SU-DHL-6 (cell line): Measurements from ENCODE around the gene ARHGAP28.

ENCODE experiments used
- EZH2phosphoT487 ChIP-seq: fragments of 200-600 bp; sonication (generic), shearing (Covaris generic); conservative IDR thresholded peaks from 2 replicates; pipeline ENCODE4 v1.6.1; 2018; ENCODE audit warnings: mild to moderate bottlenecking, antibody characterized with exemption, low read length, moderate library complexity, mixed read lengths
- TF ChIP-seq, protein P1 (sequence below): fragments of 200-600 bp; sonication (generic); IDR thresholded peaks from one replicate; pipeline ENCODE4 v1.5.1; 2017; ENCODE audit warnings: antibody characterized with exemption, mild to moderate bottlenecking, low read length, moderate library complexity; ENCODE audit not compliant: insufficient read depth, poor library complexity, severe bottlenecking

DNA sequence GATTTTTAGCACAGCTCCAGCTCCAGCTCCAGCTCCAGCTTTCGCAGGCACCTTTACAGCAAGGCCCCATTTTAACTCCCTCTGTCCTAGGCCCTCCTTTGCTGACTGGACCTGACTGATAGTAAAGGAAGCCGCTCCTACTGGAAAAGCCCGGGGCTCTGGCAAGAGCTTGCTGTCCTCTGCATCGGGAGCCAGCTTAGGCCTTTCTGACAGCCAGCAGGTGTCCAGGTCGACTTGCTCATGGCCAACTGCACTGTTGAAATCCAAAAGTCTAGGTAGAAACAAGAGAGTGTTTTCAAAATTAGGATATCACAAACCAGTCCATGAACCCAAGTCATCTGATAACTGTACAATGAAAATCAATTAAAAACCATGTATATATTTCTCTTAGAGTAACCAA is 227.0 kb downstream of the ARHGAP28 start:
- TF ChIP-seq, protein P1, sequence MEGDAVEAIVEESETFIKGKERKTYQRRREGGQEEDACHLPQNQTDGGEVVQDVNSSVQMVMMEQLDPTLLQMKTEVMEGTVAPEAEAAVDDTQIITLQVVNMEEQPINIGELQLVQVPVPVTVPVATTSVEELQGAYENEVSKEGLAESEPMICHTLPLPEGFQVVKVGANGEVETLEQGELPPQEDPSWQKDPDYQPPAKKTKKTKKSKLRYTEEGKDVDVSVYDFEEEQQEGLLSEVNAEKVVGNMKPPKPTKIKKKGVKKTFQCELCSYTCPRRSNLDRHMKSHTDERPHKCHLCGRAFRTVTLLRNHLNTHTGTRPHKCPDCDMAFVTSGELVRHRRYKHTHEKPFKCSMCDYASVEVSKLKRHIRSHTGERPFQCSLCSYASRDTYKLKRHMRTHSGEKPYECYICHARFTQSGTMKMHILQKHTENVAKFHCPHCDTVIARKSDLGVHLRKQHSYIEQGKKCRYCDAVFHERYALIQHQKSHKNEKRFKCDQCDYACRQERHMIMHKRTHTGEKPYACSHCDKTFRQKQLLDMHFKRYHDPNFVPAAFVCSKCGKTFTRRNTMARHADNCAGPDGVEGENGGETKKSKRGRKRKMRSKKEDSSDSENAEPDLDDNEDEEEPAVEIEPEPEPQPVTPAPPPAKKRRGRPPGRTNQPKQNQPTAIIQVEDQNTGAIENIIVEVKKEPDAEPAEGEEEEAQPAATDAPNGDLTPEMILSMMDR: no peak
- no peak for TF ChIP-seq EZH2phosphoT487
